ENCODE results near the gene MYL3.

Gene MYL3

GRCh38 chr3:46860017-46860809, 3.0 kb downstream of the MYL3 start:
- no peaks in the 10 kb centered on the region for H3K36me3 ChIP-seq
- no peaks in the 10 kb centered on the region for H3K9me3 ChIP-seq (ENCODE audit: severe bottlenecking)
- H3K27ac ChIP-seq: no peak overlapping the region
- H3K27me3 ChIP-seq (ENCODE audit: insufficient read depth, low read depth, severe bottlenecking): no peaks in the 10 kb centered on the region
- DNase-seq: peak; percentile 65
- TF ChIP-seq CTCF (IDR thresholded peaks at IDR 0.05; ENCODE audit: low read depth, low read length): peak; percentile 82
- no peak overlapping the region for H3K4me3 ChIP-seq (ENCODE audit: low read depth, low read length)

- Histone ChIP-seq H3K27ac (no peak overlapping the region), H3K9me3 (ENCODE audit: severe bottlenecking) (no peaks in the 10 kb centered on the region), H3K27me3 (ENCODE audit: insufficient read depth, low read depth, severe bottlenecking) (no peaks in the 10 kb centered on the region), H3K36me3 (no peaks in the 10 kb centered on the region), H3K4me3 (ENCODE audit: low read depth, low read length) (no peak overlapping the region)
- TF ChIP-seq CTCF (IDR thresholded peaks at IDR 0.05; ENCODE audit: low read depth, low read length): no peak
- DNase-seq: peak; percentile 3
Measured at GRCh38 chr3:46859001-46859710, 4.1 kb downstream of the MYL3 start.

- no peak for TF ChIP-seq CTCF (IDR thresholded peaks at IDR 0.05; ENCODE audit: low read depth, low read length)
- Histone ChIP-seq H3K9me3 (ENCODE audit: severe bottlenecking) (no peaks in the 10 kb centered on the region), H3K4me3 (ENCODE audit: low read depth, low read length) (no peak overlapping the region), H3K27me3 (ENCODE audit: insufficient read depth, low read depth, severe bottlenecking) (no peaks in the 10 kb centered on the region), H3K36me3 (no peaks in the 10 kb centered on the region), H3K27ac (no peak overlapping the region)
- peak; percentile 1 for DNase-seq
Measured at GRCh38 chr3:46858456-46858855, 4.8 kb downstream of the MYL3 start.

- H3K36me3 ChIP-seq: no peaks in the 10 kb centered on the region
- no peak overlapping the region for H3K27ac ChIP-seq
- no peak for TF ChIP-seq CTCF (IDR thresholded peaks at IDR 0.05; ENCODE audit: low read depth, low read length)
- DNase-seq: peak; percentile 3
- H3K27me3 ChIP-seq (ENCODE audit: insufficient read depth, low read depth, severe bottlenecking): no peaks in the 10 kb centered on the region
- no peak overlapping the region for H3K4me3 ChIP-seq (ENCODE audit: low read depth, low read length)
- no peaks in the 10 kb centered on the region for H3K9me3 ChIP-seq (ENCODE audit: severe bottlenecking)
Measured at GRCh38 chr3:46857485-46858341, 5.5 kb downstream of the MYL3 start.

- H3K27ac ChIP-seq: no peak overlapping the region
- no peak for TF ChIP-seq CTCF (IDR thresholded peaks at IDR 0.05; ENCODE audit: low read depth, low read length)
- no peaks in the 10 kb centered on the region for H3K27me3 ChIP-seq (ENCODE audit: insufficient read depth, low read depth, severe bottlenecking)
Measured at GRCh38 chr3:46856576-46857471, 6.4 kb downstream of the MYL3 start.

More at GRCh38 chr3:46856576-46857471, 6.4 kb downstream of the MYL3 start:
- Histone ChIP-seq H3K9me3 (ENCODE audit: severe bottlenecking) (no peaks in the 10 kb centered on the region), H3K36me3 (no peaks in the 10 kb centered on the region), H3K4me3 (ENCODE audit: low read depth, low read length) (no peak overlapping the region)
- DNase-seq: peak; percentile 5

All from WERI-Rb-1 (cell line).